Loucy (cell line): ENCODE data around the gene STAT5B.

ENCODE experiments used
- H2AFZ ChIP-seq: fragments of 200-600 bp; sonication (generic); 2 replicates; pipeline ENCODE4 v1.6.0; 2016; ENCODE audit warnings: antibody characterized with exemption, mild to moderate bottlenecking, low read length, moderate library complexity
- H3F3A ChIP-seq: fragments of 200-600 bp; 2 replicates; pipeline ENCODE4 v1.6.0; 2016; ENCODE audit warnings: antibody characterized with exemption, low read depth, mild to moderate bottlenecking
- H3K27me3 ChIP-seq: fragments of 200-600 bp; sonication (generic); 2 replicates; pipeline ENCODE4 v1.6.1; 2014; ENCODE audit warnings: low read length, mild to moderate bottlenecking; ENCODE audit not compliant: insufficient read depth, poor library complexity, severe bottlenecking
- H3K36me3 ChIP-seq: fragments of 200-600 bp; sonication (generic); 2 replicates; pipeline ENCODE4 v1.6.1; 2016; ENCODE audit warnings: low read length; ENCODE audit not compliant: insufficient read depth
- H3K4me1 ChIP-seq: fragments of 200-600 bp; sonication (generic); 2 replicates; pipeline ENCODE4 v1.5.1; 2014; ENCODE audit warnings: low read length, mild to moderate bottlenecking; ENCODE audit not compliant: insufficient read depth, poor library complexity, severe bottlenecking
- H3K4me2 ChIP-seq: fragments of 200-600 bp; sonication (generic); 2 replicates; pipeline ENCODE4 v1.6.0; 2014; ENCODE audit warnings: antibody characterized with exemption, low read length, low read depth, mild to moderate bottlenecking; ENCODE audit not compliant: poor library complexity, severe bottlenecking
- H3K4me3 ChIP-seq: fragments of 200-600 bp; sonication (generic); 2 replicates; pipeline ENCODE4 v1.5.1; 2014; ENCODE audit warnings: low read length, mild to moderate bottlenecking, mixed read lengths; ENCODE audit not compliant: poor library complexity, severe bottlenecking
- H3K79me2 ChIP-seq: fragments of 200-600 bp; sonication (generic); 2 replicates; pipeline ENCODE4 v1.6.1; 2014; ENCODE audit warnings: low read length; ENCODE audit not compliant: insufficient read depth
- H3K9ac ChIP-seq: fragments of 200-600 bp; sonication (generic); 2 replicates; pipeline ENCODE4 v1.6.0; 2014; ENCODE audit warnings: mild to moderate bottlenecking, low read depth, low read length, moderate library complexity; ENCODE audit not compliant: poor library complexity, severe bottlenecking
- H3K9me2 ChIP-seq: fragments of 200-600 bp; sonication (generic); replicated peaks from 2 replicates; pipeline ENCODE4 v1.6.1; 2016; ENCODE audit warnings: low read depth, low read length, mixed read lengths
- H3K9me3 ChIP-seq: fragments of 200-600 bp; sonication (generic); 2 replicates; pipeline ENCODE4 v1.6.1; 2014; ENCODE audit warnings: mild to moderate bottlenecking, antibody characterized with exemption, low read length, low read depth; ENCODE audit not compliant: insufficient read depth
- H4K20me1 ChIP-seq: fragments of 200-600 bp; sonication (generic); 2 replicates; pipeline ENCODE4 v1.6.0; 2014; ENCODE audit warnings: antibody characterized with exemption, low read length, mild to moderate bottlenecking; ENCODE audit not compliant: insufficient read depth, poor library complexity, severe bottlenecking
- EZH2phosphoT487 ChIP-seq: fragments of 200-600 bp; IDR thresholded peaks from 2 replicates; pipeline ENCODE4 v1.6.1; 2018; ENCODE audit warnings: antibody characterized with exemption, mild to moderate bottlenecking, moderate library complexity, borderline replicate concordance
- TF ChIP-seq, protein P1 (sequence below): fragments of 200-600 bp; sonication (generic); conservative IDR thresholded peaks from 2 replicates; pipeline ENCODE4 v1.5.1; 2014; ENCODE audit warnings: mild to moderate bottlenecking, antibody characterized with exemption, low read length

STAT5B gene

DNA sequence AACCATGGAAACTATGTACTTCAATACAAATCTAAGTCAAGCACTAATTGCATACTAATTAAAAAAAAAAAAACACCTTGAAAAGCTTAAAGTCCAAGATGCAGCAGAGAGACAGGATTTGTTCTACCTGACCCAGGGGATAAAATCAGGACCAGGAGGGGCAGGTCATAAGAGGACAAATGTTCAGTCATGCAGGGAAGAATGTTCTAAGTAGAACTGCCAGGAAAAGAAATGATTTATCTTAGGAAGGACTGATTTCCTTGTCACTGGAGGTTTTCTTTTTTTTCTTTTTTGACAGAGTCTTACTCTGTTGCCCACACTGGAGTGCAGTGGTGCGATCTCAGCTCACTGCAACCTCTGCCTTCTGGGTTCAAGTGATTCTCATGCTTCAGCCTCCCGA, 72.8 kb downstream of the STAT5B start:
- no peak overlapping the region for H3K9ac ChIP-seq
- no peaks in the 10 kb centered on the region for H3K27me3 ChIP-seq
- H3K9me2 ChIP-seq: no peaks in the 10 kb centered on the region
- H3K4me3 ChIP-seq: no peak overlapping the region
- no peaks in the 10 kb centered on the region for H3F3A ChIP-seq
- TF ChIP-seq EZH2phosphoT487: no peak
- TF ChIP-seq, protein P1, sequence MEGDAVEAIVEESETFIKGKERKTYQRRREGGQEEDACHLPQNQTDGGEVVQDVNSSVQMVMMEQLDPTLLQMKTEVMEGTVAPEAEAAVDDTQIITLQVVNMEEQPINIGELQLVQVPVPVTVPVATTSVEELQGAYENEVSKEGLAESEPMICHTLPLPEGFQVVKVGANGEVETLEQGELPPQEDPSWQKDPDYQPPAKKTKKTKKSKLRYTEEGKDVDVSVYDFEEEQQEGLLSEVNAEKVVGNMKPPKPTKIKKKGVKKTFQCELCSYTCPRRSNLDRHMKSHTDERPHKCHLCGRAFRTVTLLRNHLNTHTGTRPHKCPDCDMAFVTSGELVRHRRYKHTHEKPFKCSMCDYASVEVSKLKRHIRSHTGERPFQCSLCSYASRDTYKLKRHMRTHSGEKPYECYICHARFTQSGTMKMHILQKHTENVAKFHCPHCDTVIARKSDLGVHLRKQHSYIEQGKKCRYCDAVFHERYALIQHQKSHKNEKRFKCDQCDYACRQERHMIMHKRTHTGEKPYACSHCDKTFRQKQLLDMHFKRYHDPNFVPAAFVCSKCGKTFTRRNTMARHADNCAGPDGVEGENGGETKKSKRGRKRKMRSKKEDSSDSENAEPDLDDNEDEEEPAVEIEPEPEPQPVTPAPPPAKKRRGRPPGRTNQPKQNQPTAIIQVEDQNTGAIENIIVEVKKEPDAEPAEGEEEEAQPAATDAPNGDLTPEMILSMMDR: no peak
- H3K4me2 ChIP-seq: no peak overlapping the region
- no peaks in the 10 kb centered on the region for H3K9me3 ChIP-seq
- H2AFZ ChIP-seq: no peak overlapping the region
- no peaks in the 10 kb centered on the region for H4K20me1 ChIP-seq
- H3K36me3 ChIP-seq: peaks cover 74% of the 10 kb centered on the region; the same call in 1 of the 2 replicates
- no peaks in the 10 kb centered on the region for H3K79me2 ChIP-seq
- H3K4me1 ChIP-seq: no peaks in the 10 kb centered on the region

DNA sequence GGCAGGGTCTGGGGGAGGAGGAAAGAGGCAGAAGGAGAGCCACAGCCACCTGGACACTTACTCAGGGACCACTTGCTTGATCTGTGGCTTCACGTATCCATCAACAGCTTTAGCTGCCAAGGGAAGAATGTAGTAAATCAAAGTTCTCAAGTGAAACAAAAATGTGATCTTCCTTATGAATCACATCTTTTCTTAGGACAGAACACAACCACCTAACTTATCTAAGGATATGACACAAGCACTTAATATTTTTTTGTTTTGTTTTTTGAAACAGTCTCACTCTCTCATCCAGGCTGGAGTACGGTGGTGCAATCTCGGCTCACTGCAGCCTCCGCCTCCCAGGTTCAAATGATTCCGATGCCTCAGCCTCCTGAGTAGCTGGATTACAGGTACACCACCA, 73.5 kb downstream of the STAT5B start:
- no peak overlapping the region for H3K4me3 ChIP-seq
- TF ChIP-seq, protein P1: no peak
- no peak for TF ChIP-seq EZH2phosphoT487
- no peaks in the 10 kb centered on the region for H3K79me2 ChIP-seq
- H2AFZ ChIP-seq: no peak overlapping the region
- no peaks in the 10 kb centered on the region for H3K9me2 ChIP-seq
- no peak overlapping the region for H3K9ac ChIP-seq
- H3K27me3 ChIP-seq: no peaks in the 10 kb centered on the region
- no peaks in the 10 kb centered on the region for H4K20me1 ChIP-seq
- no peaks in the 10 kb centered on the region for H3K9me3 ChIP-seq
- no peaks in the 10 kb centered on the region for H3F3A ChIP-seq
- peaks cover 69% of the 10 kb centered on the region; the same call in 1 of the 2 replicates for H3K36me3 ChIP-seq
- H3K4me2 ChIP-seq: no peak overlapping the region
- no peaks in the 10 kb centered on the region for H3K4me1 ChIP-seq

DNA sequence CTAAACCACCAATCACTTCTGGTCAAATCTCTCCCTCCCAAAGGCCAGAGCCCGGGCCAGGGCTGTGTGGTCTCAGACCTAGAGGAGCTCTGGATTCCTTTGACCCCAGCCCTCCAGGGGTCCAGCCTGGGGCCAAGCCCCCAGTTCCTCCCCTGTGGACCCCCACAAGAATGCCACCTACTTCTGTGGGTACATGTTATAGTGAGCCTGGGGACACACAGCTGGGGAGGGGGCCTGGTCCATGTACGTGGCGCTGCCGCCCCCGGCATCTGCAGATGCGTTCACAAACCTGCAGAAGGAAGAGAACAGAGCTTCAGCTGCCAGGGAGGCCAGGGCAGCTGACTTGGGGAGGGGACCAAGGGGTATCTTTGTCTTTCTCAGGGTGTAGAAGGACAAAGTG, 74.0 kb downstream of the STAT5B start:
- TF ChIP-seq EZH2phosphoT487: no peak
- TF ChIP-seq, protein P1: no peak
- no peaks in the 10 kb centered on the region for H4K20me1 ChIP-seq
- H3K9me2 ChIP-seq: no peaks in the 10 kb centered on the region
- H3F3A ChIP-seq: no peaks in the 10 kb centered on the region
- H3K9ac ChIP-seq: no peak overlapping the region
- no peak overlapping the region for H2AFZ ChIP-seq
- no peaks in the 10 kb centered on the region for H3K79me2 ChIP-seq
- no peaks in the 10 kb centered on the region for H3K27me3 ChIP-seq
- no peak overlapping the region for H3K4me3 ChIP-seq
- no peaks in the 10 kb centered on the region for H3K9me3 ChIP-seq
- H3K4me2 ChIP-seq: no peak overlapping the region
- no peaks in the 10 kb centered on the region for H3K4me1 ChIP-seq
- H3K36me3 ChIP-seq: peaks cover 64% of the 10 kb centered on the region; the same call in 1 of the 2 replicates
